ENCODE measurements around the gene DUS3L. TPM values are rescaled to one million over a fixed set of nuclear protein-coding genes. Genes with fewer than 3 reads are reported as not detected.

Gene DUS3L
- total RNA-seq, 1 donor from 2014 or later, result 65.1 TPM

Other genes with a start within 250 kb of the DUS3L start
- 0.37 and 0.55 TPM in 2 replicates for gene TINCR, start 223.2 kb downstream of the DUS3L start, total RNA-seq
- 103 and 117 TPM in 2 replicates for gene SAFB2, start 168.4 kb downstream of the DUS3L start, total RNA-seq
- 176 and 184 TPM in 2 replicates for gene SAFB, start 168.1 kb downstream of the DUS3L start, total RNA-seq
- gene MICOS13, start 110.6 kb downstream of the DUS3L start, total RNA-seq, result 23.2 and 25.6 TPM in 2 replicates
- 16.0 and 21.7 TPM in 2 replicates for gene HSD11B1L, start 110.1 kb downstream of the DUS3L start, total RNA-seq
- gene RPL36, start 100.9 kb downstream of the DUS3L start, total RNA-seq, result 1,029 and 1,097 TPM in 2 replicates
- 89.9 and 93.2 TPM in 2 replicates for gene LONP1, start 71.0 kb downstream of the DUS3L start, total RNA-seq
- not detected in 2 replicates for gene CATSPERD, start 70.5 kb downstream of the DUS3L start, total RNA-seq
- gene PRR22, start 6.4 kb downstream of the DUS3L start, total RNA-seq, result 6.7 and 6.8 TPM in 2 replicates
- gene NRTN, start 13.9 kb upstream of the DUS3L start, total RNA-seq, result 4.4 and 4.8 TPM in 2 replicates
- not detected in 2 replicates for gene FUT6, start 48.5 kb upstream of the DUS3L start, total RNA-seq
- not detected in 2 replicates for gene FUT3, start 60.3 kb upstream of the DUS3L start, total RNA-seq
- gene FUT5, start 79.4 kb upstream of the DUS3L start, total RNA-seq, result not detected in 2 replicates
- 230 and 239 TPM in 2 replicates for gene NDUFA11, start 112.6 kb upstream of the DUS3L start, total RNA-seq
- gene VMAC, start 113.7 kb upstream of the DUS3L start, total RNA-seq, result 0.89 and 1.7 TPM in 2 replicates
- 1.6 and 2.6 TPM in 2 replicates for gene CAPS, start 123.1 kb upstream of the DUS3L start, total RNA-seq
- 121 and 122 TPM in 2 replicates for gene RANBP3, start 187.0 kb upstream of the DUS3L start, total RNA-seq

Data from neural crest cell (in vitro differentiated cells).